K562 (cell line): Measurements from ENCODE around the gene TENM3. TPM values are rescaled to one million over a fixed set of nuclear protein-coding genes. Genes with fewer than 3 reads are reported as not detected.

Experiments used
- ATAC-seq: fragments of 200-7000 bp; cut with Tn5 transposase; 3 replicates; pipeline ENCODE4 v1.9.1; 2020; ENCODE audit warnings: moderate library complexity
- BruUV-seq: library from RNA; stranded (reverse); fragments of 400-500 nt; replicated peaks from 2 replicates; lab custom pipeline; 2021; lab: Mats Ljungman, UMichigan
- CTCF ChIA-PET: fragments of 300-600 bp; formaldehyde crosslinking; extraction: SDS; loops from one replicate; lab custom pipeline; 2021; ENCODE audit warnings: low intra/inter-chr PET ratio; lab: Yijun Ruan, JAX
- POLR2A ChIA-PET: fragments of 300-600, 350-650 bp; sonication (Branson Sonifier 250); formaldehyde crosslinking; extraction: SDS; loops from one replicate; lab custom pipeline; 2021; ENCODE audit warnings: antibody characterized with exemption, inconsistent platforms; lab: Yijun Ruan, JAX
- DNase-seq, 4 experiments: peaks; one replicate each; pipeline versions ENCODE4 v3.0.0 to v3.0.0-alpha.2; 2011 to 2018; ENCODE audit warnings: low spot score in 3 of 4, mixed read lengths in 3 of 4; ENCODE audit errors: extremely low read depth in 1 of 4
- FAIRE-seq: peaks from 2 replicates; lab custom pipeline; 2011; peaks lifted over from hg19 to GRCh38; lab: Jason Lieb, UNC
- H2AFZ ChIP-seq: 2 replicates; pipeline ENCODE4 v1.6.0; 2011; ENCODE audit warnings: low read depth, low read length, control low read depth, inconsistent platforms
- H3K27ac ChIP-seq: fragments of 200-600 bp; 3 replicates; pipeline ENCODE4 v1.8.0; 2011; ENCODE audit warnings: low read depth, mild to moderate bottlenecking, control low read depth, inconsistent platforms, low read length, moderate library complexity, mixed read lengths; ENCODE audit errors: extremely low read depth
- H3K27me3 ChIP-seq, 2 experiments: fragments of 300-600 bp in 1 of 2; 2 replicates in 1 of 2; 3 replicates in 1 of 2; pipeline versions ENCODE4 v1.6.0 to v1.8.0; 2011; ENCODE audit warnings: inconsistent platforms in 2 of 2, low read length in 2 of 2, mild to moderate bottlenecking in 1 of 2, mixed read lengths in 1 of 2, moderate library complexity in 1 of 2; ENCODE audit not compliant: control insufficient read depth in 2 of 2, insufficient read depth in 2 of 2
- H3K36me3 ChIP-seq: fragments of 300-600 bp; 3 replicates; pipeline ENCODE4 v1.8.0; 2011; ENCODE audit warnings: mild to moderate bottlenecking, low read length, inconsistent platforms; ENCODE audit not compliant: control insufficient read depth, insufficient read depth
- H3K4me1 ChIP-seq, 2 experiments: fragments of 200-600 bp in 1 of 2; replicated peaks in 1 of 2; 2 replicates in 1 of 2; 3 replicates in 1 of 2; pipeline versions ENCODE4 v1.5.1 to v1.8.0; 2011; ENCODE audit warnings: inconsistent platforms in 2 of 2, low read length in 2 of 2, mild to moderate bottlenecking in 1 of 2, mixed read lengths in 1 of 2, moderate library complexity in 1 of 2; ENCODE audit not compliant: control insufficient read depth in 2 of 2, insufficient read depth in 2 of 2
- H3K4me2 ChIP-seq: 2 replicates; pipeline ENCODE4 v1.6.1; 2011; ENCODE audit warnings: low read length, control low read depth, inconsistent platforms, mixed read lengths; ENCODE audit not compliant: insufficient read depth
- H3K4me3 ChIP-seq: fragments of 200-600 bp; sonication (generic), shearing (Covaris generic); 2 replicates; pipeline ENCODE4 v1.5.1; 2016; ENCODE audit warnings: control low read depth, inconsistent platforms
- H3K79me2 ChIP-seq: fragments of 200-600 bp; 3 replicates; pipeline ENCODE4 v1.8.0; 2011; ENCODE audit warnings: low read length, inconsistent platforms; ENCODE audit not compliant: control insufficient read depth, insufficient read depth
- H3K9ac ChIP-seq, 2 experiments: 2 replicates each; pipeline versions ENCODE4 v1.6.0 to v1.6.1; 2011; ENCODE audit warnings: low read depth in 2 of 2, low read length in 2 of 2, control low read depth in 1 of 2, inconsistent platforms in 1 of 2, mild to moderate bottlenecking in 1 of 2, mixed read lengths in 1 of 2; ENCODE audit not compliant: insufficient read depth in 1 of 2
- H3K9me1 ChIP-seq: one replicate; pipeline ENCODE4 v1.6.0; 2011; ENCODE audit warnings: inconsistent platforms, mild to moderate bottlenecking, low read length, moderate library complexity; ENCODE audit not compliant: control insufficient read depth, insufficient read depth
- H3K9me3 ChIP-seq: replicated peaks from 2 replicates; pipeline ENCODE4 v1.5.1; 2011; ENCODE audit warnings: low read depth, low read length, inconsistent platforms; ENCODE audit not compliant: control insufficient read depth, insufficient read depth
- H4K20me1 ChIP-seq: replicated peaks from 2 replicates; pipeline ENCODE4 v1.6.1; 2011; ENCODE audit warnings: low read length, inconsistent platforms, mixed read lengths; ENCODE audit not compliant: control insufficient read depth, insufficient read depth
- ADNP ChIP-seq: fragments of 200-800 bp; sonication (Bioruptor generic); IDR thresholded peaks from 2 replicates; pipeline ENCODE4 v1.6.1; 2016; ENCODE audit warnings: missing genetic modification characterization, missing compliant biosample characterization
- ASH1L ChIP-seq: fragments of 450-650 bp; IDR thresholded peaks from 2 replicates; pipeline ENCODE4 v1.6.1; 2018; ENCODE audit warnings: borderline replicate concordance, mild to moderate bottlenecking, low read depth; ENCODE audit not compliant: partially characterized antibody
- COPS2 ChIP-seq: fragments of 450-650 bp; conservative IDR thresholded peaks from 2 replicates; pipeline ENCODE4 v1.6.1; 2016; ENCODE audit warnings: mild to moderate bottlenecking, moderate library complexity
- POLR3G ChIP-seq: IDR thresholded peaks from 2 replicates; pipeline ENCODE4 v1.6.1; 2011; ENCODE audit not compliant: insufficient read length, insufficient replicate concordance; ENCODE audit errors: extremely low read depth
- PRPF4 ChIP-seq: fragments of 200-400 bp; formaldehyde crosslinking; IDR thresholded peaks from one replicate; pipeline ENCODE4 v1.6.1; 2017; ENCODE audit warnings: low read length, low read depth, mild to moderate bottlenecking; ENCODE audit not compliant: insufficient read depth, poor library complexity, severe bottlenecking
- SIX5 ChIP-seq, 2 experiments: IDR thresholded peaks; 2 replicates each; pipeline ENCODE4 v1.6.1; 2011; ENCODE audit warnings: low read length in 2 of 2, borderline replicate concordance in 1 of 2, low read depth in 1 of 2, mild to moderate bottlenecking in 1 of 2, moderate library complexity in 1 of 2; ENCODE audit not compliant: insufficient read depth in 1 of 2
- TAF7 ChIP-seq: fragments of 450-650 bp; IDR thresholded peaks from 2 replicates; pipeline ENCODE4 v1.6.1; 2016; ENCODE audit warnings: missing genetic modification characterization, missing compliant biosample characterization
- ZNF124 ChIP-seq: sonication (generic); formaldehyde crosslinking; IDR thresholded peaks from 2 replicates; pipeline ENCODE4 v1.8.1; 2022; ENCODE audit warnings: missing genetic modification reagents
- ZNF217 ChIP-seq: sonication (generic); formaldehyde crosslinking; IDR thresholded peaks from 2 replicates; pipeline ENCODE4 v1.8.0; 2022; ENCODE audit warnings: mild to moderate bottlenecking, missing genetic modification reagents
- WGBS: fragments of 100-300 bp; shearing (Covaris generic); methylation state at CpG from one replicate; pipeline ENCODE4 v1.1.6; 2016; ENCODE audit warnings: low coverage, mixed read lengths; ENCODE audit not compliant: insufficient coverage; ENCODE audit errors: missing lambda C conversion rate; 5-methylcytosine and 5-hydroxymethylcytosine counted together
- in situ Hi-C: fragments of 300-500 bp; cut with MboI; formaldehyde crosslinking; loops from 4 replicates; pipeline ENCODE4 v1.15.0; 2018; ENCODE audit warnings: inconsistent platforms, mixed read lengths
- intact Hi-C: fragments of 100-400 bp; cut with micrococcal nuclease; formaldehyde crosslinking; loops from 2 replicates; pipeline ENCODE4 v1.14.2; 2022
- polyA plus RNA-seq, 8 experiments: library from polyadenylated mRNA; depleted of rRNA in 4 of 8; stranded (reverse) in 5 of 8; unstranded in 3 of 8; fragments of >200 nt; fragmentation: Nextera tagmentation in 2 of 8; fragmentation: Illumina TruSeq in 1 of 8; extraction: Ambion mirVana in 2 of 8; extraction: Trizol in 1 of 8; gene quantifications; 2 replicates each; pipeline versions ENCODE4 v1.2.1 to v1.2.3, GENCODE V29; 2011 to 2014; ENCODE audit warnings: inconsistent platforms in 1 of 8, missing spikeins in 1 of 8
- total RNA-seq, 7 experiments: library from RNA; depleted of rRNA in 6 of 7; stranded (reverse); fragments of >200 nt in 6 of 7; fragmentation: Illumina TruSeq in 2 of 7; extraction: Trizol in 2 of 7; gene quantifications; 2 replicates each; pipeline versions ENCODE4 v1.2.1 to v1.2.3, GENCODE V29; 2011 to 2021; ENCODE audit warnings: low replicate concordance in 1 of 7

TENM3 gene
- total and polyA plus RNA-seq, 9 of the 15 experiments (the other 6 are each of a cell fraction or from before 2014, with no cell fraction given), result 0.01 to 0.02 TPM; not detected in 7

DNA sequence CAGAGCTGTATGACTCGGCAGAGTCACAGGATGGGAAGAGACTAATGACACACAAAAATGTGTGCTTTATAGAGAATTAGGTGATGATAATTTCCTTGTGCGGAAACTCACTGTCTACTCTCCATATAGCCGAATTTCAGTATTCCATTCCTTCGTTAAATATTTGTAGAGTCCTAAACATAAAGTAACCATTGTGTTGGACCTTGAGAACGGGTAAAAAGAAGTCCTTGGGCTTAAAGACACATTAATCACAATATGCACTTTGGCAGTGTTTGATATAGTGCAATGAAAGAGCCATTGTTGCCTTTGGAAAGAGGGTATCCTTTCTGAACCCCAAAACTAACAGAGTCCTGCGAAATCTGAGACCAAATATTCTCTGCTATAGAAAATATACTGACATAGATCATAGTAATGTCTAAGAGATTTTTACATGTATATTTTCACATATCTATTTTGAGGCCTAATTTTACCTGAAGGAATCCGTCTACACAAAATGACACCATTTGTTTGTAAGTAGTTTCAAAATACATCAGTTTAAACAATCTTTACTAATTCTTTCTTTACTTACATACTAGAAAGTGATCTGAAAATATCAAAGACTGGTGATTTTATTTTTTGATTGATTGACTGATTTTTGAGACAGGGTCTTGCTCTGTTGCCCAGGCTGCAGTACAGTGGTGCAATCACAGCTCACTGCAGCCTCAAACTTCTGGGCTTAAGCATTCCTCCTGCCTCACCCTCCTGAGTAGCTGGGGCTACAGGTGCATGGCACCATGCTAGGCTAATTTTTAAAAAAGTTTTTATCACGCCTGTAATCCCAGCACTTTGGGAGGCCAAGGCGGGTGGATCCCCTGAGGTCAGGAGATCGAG, 377.1 kb downstream of the TENM3 start (continued):
- no peak for TF ChIP-seq SIX5 (IDR thresholded peaks at IDR 0.05; ENCODE audit: borderline replicate concordance in 1 of 2, insufficient read depth in 1 of 2, low read depth in 1 of 2, low read length in 2 of 2)
- no peak for TF ChIP-seq COPS2
- TF ChIP-seq, all 486 proteins: peak for 0

DNA sequence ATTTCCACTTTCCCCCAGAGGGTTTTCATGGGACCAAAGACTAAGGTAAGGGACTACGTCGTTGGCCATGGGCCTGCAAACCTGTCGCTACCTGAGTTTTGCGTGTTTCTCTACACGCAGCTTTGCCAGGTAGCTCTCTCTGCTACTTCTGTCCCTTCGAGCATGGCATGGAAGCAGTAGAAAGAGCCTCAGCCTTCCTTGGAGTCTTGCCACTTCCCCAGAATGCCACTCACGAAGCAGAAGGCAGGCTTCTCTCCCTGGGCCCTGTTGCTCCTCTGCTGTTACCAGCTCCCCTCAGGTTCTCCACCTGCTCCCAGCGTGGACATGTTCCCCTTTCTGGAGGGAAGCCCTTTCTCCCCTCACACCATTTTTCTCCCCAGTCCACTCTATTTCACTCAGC, 381.1 kb downstream of the TENM3 start:
- in situ Hi-C loops, result no loop called here
- Histone ChIP-seq H3K27ac (no peak overlapping the region), H3K4me3 (no peak overlapping the region), H4K20me1 (no peaks in the 10 kb centered on the region), H2AFZ (no peak overlapping the region), H3K79me2 (no peaks in the 10 kb centered on the region), H3K9me3 (no peaks in the 10 kb centered on the region), H3K9ac (no peak overlapping the region), H3K9me1 (no peaks in the 10 kb centered on the region), H3K36me3 (no peaks in the 10 kb centered on the region), H3K4me2 (no peak overlapping the region), H3K27me3 (peaks cover 0 to 20% of the 10 kb centered on the region in 2 experiments; a peak in 4 of 5 replicates), H3K4me1 (no peaks in the 10 kb centered on the region)
- 3% methylated on average over 8 of the region's 8 CpGs for WGBS
- TF ChIP-seq PRPF4 (no peak), POLR3G (no peak), ASH1L (no peak), TAF7 (tag) (no peak), ZNF217 (CRISPR knock-in tag) (no peak), ZNF124 (CRISPR knock-in tag) (no peak), ADNP (tag) (no peak)
- POLR2A ChIA-PET, result no interaction called here
- CTCF ChIA-PET, result no interaction called here
- no TSS peak for BruUV-seq
- FAIRE-seq (no peak), DNase-seq (no peak), ATAC-seq (no peak)
- intact Hi-C loops, result no loop called here
